Glutamatergic neuron (in vitro differentiated cells): ENCODE results near the gene SLC26A5. TPM values are rescaled to one million over a fixed set of nuclear protein-coding genes. Genes with fewer than 3 reads are reported as not detected.

ENCODE experiments used
- DNase-seq: peaks from one replicate; pipeline ENCODE4 v3.0.0; 2022
- H3K27ac Mint-ChIP-seq: one replicate; pipeline ENCODE4 v1.8.0; 2020; ENCODE audit warnings: mild to moderate bottlenecking, mixed read lengths, inconsistent platforms; ENCODE audit not compliant: unreplicated experiment
- H3K27me3 Mint-ChIP-seq: one replicate; pipeline ENCODE4 v1.8.0; 2020; ENCODE audit warnings: mild to moderate bottlenecking, moderate library complexity, mixed read lengths, inconsistent platforms; ENCODE audit not compliant: unreplicated experiment
- H3K36me3 Mint-ChIP-seq: one replicate; pipeline ENCODE4 v1.8.0; 2020; ENCODE audit warnings: mild to moderate bottlenecking, mixed read lengths, inconsistent platforms; ENCODE audit not compliant: unreplicated experiment
- H3K4me1 Mint-ChIP-seq: one replicate; pipeline ENCODE4 v1.8.0; 2020; ENCODE audit warnings: mild to moderate bottlenecking, low read depth, mixed read lengths, inconsistent platforms; ENCODE audit not compliant: unreplicated experiment
- H3K4me3 Mint-ChIP-seq: one replicate; pipeline ENCODE4 v1.8.0; 2020; ENCODE audit warnings: mild to moderate bottlenecking, mixed read lengths, inconsistent platforms; ENCODE audit not compliant: unreplicated experiment
- H3K9me3 Mint-ChIP-seq: one replicate; pipeline ENCODE4 v1.8.0; 2020; ENCODE audit warnings: mild to moderate bottlenecking, moderate library complexity, mixed read lengths, inconsistent platforms; ENCODE audit not compliant: unreplicated experiment
- CTCF ChIP-seq: fragments of 200-600 bp; sonication (generic); IDR thresholded peaks from one replicate; pipeline ENCODE4 v1.5.0; 2021; ENCODE audit not compliant: partially characterized antibody, unreplicated experiment
- total RNA-seq: library from RNA; stranded (reverse); fragmentation: NEBNext Ultra II Directional; extraction: Animal tissue kit (Norgen Biotek cat#: 25700); gene quantifications from one replicate; pipeline ENCODE4 v1.2.1, GENCODE V29; 2021; ENCODE audit not compliant: unreplicated experiment

Gene SLC26A5
- total RNA-seq, 1 donor from 2014 or later, result not detected

DNA sequence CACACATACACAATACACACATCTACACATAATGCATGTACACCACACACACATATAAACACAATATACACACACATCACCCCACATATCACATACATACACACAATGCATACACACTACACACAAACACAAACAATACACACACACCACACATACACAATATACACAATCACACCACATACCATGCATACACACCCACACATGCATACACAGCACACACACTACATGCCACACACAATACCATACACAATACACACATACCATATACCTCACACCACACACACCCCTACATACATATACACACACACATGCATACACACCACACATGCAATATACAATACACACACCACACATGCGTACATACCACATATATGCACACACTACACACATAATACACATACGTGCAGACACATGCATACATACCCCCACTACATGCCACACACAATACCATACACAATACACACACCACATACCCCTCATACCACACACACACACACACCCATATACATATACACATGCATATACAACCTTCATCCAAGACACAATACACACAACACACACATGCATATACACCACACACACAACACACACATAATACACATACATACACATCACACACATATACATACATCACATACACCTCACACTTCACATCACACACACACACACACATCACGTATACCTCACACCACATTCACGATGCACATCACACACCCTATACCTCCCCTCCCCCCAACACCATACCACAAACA lies 64.6 kb downstream of the SLC26A5 start:
- Mint-ChIP-seq H3K9me3 (no peaks in the 10 kb centered on the region), H3K4me3 (no peak overlapping the region), H3K27ac (no peak overlapping the region), H3K36me3 (no peaks in the 10 kb centered on the region), H3K4me1 (no peaks in the 10 kb centered on the region), H3K27me3 (peaks cover 1% of the 10 kb centered on the region)
- TF ChIP-seq CTCF, result no peak
- DNase-seq, result no peak

DNA sequence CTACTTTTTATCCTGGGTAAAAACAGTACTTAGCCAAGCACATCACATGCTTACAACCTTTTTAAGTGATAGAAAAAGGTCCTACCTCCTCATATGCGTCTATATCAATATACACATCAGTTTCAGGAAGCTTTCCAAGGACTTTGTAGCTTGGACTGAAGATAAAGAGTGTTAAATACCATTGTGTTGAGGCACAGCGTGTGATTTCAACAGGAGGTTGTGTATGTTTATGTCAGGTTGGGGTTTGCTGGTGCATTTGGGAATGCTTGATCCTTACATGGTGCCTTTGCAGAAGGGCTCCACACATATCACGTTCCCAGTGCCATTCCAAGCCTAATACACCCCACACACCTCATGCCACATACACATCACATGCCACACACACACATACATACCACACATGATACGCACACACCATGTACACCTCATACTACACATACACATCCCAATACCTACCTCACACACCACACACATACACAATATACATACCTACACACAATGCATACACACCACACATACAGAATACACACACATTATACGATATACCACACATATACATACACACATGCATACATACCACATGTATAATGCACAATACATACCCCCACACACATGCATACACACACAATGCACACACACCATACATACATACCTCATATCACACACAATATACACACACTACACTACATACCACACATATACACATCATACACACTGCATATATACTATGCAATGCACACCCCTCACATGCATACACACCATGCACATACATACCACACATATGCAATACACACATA lies 65.4 kb downstream of the SLC26A5 start:
- no peak overlapping the region for H3K27ac Mint-ChIP-seq
- no peaks in the 10 kb centered on the region for H3K9me3 Mint-ChIP-seq
- TF ChIP-seq CTCF, result no peak
- H3K4me1 Mint-ChIP-seq, result no peaks in the 10 kb centered on the region
- no peak overlapping the region for H3K4me3 Mint-ChIP-seq
- no peaks in the 10 kb centered on the region for H3K36me3 Mint-ChIP-seq
- DNase-seq, result no peak
- peaks cover 1% of the 10 kb centered on the region for H3K27me3 Mint-ChIP-seq

- no peak overlapping the region for H3K27ac Mint-ChIP-seq
- H3K9me3 Mint-ChIP-seq, result no peaks in the 10 kb centered on the region
- DNase-seq, result no peak
- no peak for TF ChIP-seq CTCF
- H3K4me3 Mint-ChIP-seq, result no peak overlapping the region
- peaks cover 1% of the 10 kb centered on the region for H3K27me3 Mint-ChIP-seq
- no peaks in the 10 kb centered on the region for H3K4me1 Mint-ChIP-seq
- no peaks in the 10 kb centered on the region for H3K36me3 Mint-ChIP-seq
Measured at GRCh38 chr7:103379270-103379975, 66.6 kb downstream of the SLC26A5 start.

GRCh38 chr7:103373866-103374643 lies 72.0 kb downstream of the SLC26A5 start:
- no peak overlapping the region for H3K4me3 Mint-ChIP-seq
- H3K27me3 Mint-ChIP-seq, result no peaks in the 10 kb centered on the region
- no peak for TF ChIP-seq CTCF
- no peaks in the 10 kb centered on the region for H3K9me3 Mint-ChIP-seq
- H3K36me3 Mint-ChIP-seq, result no peaks in the 10 kb centered on the region
- H3K4me1 Mint-ChIP-seq, result no peaks in the 10 kb centered on the region
- no peak overlapping the region for H3K27ac Mint-ChIP-seq
- DNase-seq, result no peak
